ENCODE data around the gene DNMBP.

The DNMBP gene

DNA sequence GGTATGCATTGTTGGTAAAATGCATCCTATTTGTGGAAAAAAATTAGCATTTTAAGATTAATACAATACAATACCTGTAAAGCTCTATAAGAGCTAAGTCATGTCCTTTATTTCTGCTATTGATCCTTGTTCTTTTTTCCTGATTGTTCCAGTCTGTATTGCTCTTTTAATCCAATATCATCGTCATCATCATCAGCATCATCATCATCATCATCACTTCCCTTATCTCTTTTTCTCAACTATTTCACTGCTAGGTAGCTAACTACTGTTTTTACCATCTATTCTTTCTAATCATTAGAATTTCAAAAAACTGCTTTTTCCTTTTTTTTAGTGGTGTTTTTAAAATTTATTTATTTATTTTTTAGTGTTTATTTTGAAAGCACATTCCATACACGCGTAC, 156.1 kb downstream of the DNMBP start:
- Histone ChIP-seq H3K4me2 (no peak overlapping the region), H3K27me3 (ENCODE audit: insufficient read depth, low read depth) (no peaks in the 10 kb centered on the region), H2AFZ (ENCODE audit: low read depth) (no peak overlapping the region), H4K20me1 (ENCODE audit: insufficient read depth) (no peaks in the 10 kb centered on the region), H3K4me3 (IDR thresholded peaks at IDR 0.05; ENCODE audit: insufficient read depth, low read depth, low read length) (no peak overlapping the region), H3K9ac (no peak overlapping the region), H3K4me1 (ENCODE audit: low read depth, poor library complexity, severe bottlenecking) (no peaks in the 10 kb centered on the region), H3K79me2 (ENCODE audit: insufficient read depth, low read depth) (no peaks in the 10 kb centered on the region), H3K27ac (no peak overlapping the region), H3K36me3 (ENCODE audit: insufficient read depth) (no peaks in the 10 kb centered on the region)
- TF ChIP-seq, protein P1, sequence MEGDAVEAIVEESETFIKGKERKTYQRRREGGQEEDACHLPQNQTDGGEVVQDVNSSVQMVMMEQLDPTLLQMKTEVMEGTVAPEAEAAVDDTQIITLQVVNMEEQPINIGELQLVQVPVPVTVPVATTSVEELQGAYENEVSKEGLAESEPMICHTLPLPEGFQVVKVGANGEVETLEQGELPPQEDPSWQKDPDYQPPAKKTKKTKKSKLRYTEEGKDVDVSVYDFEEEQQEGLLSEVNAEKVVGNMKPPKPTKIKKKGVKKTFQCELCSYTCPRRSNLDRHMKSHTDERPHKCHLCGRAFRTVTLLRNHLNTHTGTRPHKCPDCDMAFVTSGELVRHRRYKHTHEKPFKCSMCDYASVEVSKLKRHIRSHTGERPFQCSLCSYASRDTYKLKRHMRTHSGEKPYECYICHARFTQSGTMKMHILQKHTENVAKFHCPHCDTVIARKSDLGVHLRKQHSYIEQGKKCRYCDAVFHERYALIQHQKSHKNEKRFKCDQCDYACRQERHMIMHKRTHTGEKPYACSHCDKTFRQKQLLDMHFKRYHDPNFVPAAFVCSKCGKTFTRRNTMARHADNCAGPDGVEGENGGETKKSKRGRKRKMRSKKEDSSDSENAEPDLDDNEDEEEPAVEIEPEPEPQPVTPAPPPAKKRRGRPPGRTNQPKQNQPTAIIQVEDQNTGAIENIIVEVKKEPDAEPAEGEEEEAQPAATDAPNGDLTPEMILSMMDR (conservative IDR thresholded peaks at IDR 0.05; ENCODE audit: low read depth, low read length) = no peak

DNA sequence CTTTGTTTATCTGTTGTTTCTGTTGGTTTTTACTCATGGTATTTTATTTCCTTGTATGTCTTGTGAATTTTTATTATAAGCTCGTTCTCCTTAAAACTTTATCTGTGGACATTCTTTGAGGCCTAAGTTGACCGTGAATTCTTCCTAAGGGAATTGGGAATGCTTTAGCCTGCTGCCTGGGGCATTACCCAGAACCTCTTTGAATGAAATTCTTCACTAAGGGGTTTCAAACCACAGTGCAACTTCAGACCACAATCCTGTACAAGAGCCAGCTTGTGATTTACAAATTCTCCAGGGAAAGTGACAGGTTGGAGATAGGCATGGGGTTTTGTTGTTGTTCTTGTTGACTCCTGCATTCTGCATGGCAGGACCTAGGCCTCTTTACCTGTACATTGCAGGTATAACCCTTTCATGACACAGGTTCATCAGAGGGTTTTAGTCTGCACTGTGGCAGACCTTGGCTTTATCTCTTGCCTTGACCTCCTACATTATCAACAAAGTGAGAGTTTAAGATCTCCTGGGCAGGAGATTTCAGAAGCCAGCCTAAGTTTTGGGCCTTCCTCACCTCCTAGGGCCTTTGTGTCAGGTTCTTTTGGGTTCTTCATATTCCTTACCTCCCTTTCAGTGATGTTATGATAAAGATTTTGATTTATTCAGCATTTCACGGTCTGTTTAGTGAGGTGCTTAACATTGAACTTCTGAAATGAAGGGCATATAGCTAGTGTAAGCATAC, 157.1 kb downstream of the DNMBP start:
- Histone ChIP-seq H2AFZ (ENCODE audit: low read depth) (no peak overlapping the region), H3K27me3 (ENCODE audit: insufficient read depth, low read depth) (no peaks in the 10 kb centered on the region), H3K36me3 (ENCODE audit: insufficient read depth) (no peaks in the 10 kb centered on the region), H3K4me2 (no peak overlapping the region), H3K4me1 (ENCODE audit: low read depth, poor library complexity, severe bottlenecking) (no peaks in the 10 kb centered on the region), H4K20me1 (ENCODE audit: insufficient read depth) (no peaks in the 10 kb centered on the region), H3K27ac (no peak overlapping the region), H3K4me3 (IDR thresholded peaks at IDR 0.05; ENCODE audit: insufficient read depth, low read depth, low read length) (no peak overlapping the region), H3K9ac (no peak overlapping the region), H3K79me2 (ENCODE audit: insufficient read depth, low read depth) (no peaks in the 10 kb centered on the region)
- TF ChIP-seq, protein P1 (conservative IDR thresholded peaks at IDR 0.05; ENCODE audit: low read depth, low read length) = no peak

- no peak overlapping the region for H3K9ac ChIP-seq
- H4K20me1 ChIP-seq (ENCODE audit: insufficient read depth) = no peaks in the 10 kb centered on the region
- no peaks in the 10 kb centered on the region for H3K36me3 ChIP-seq (ENCODE audit: insufficient read depth)
- H3K4me1 ChIP-seq (ENCODE audit: low read depth, poor library complexity, severe bottlenecking) = no peaks in the 10 kb centered on the region
- no peak overlapping the region for H3K4me3 ChIP-seq (IDR thresholded peaks at IDR 0.05; ENCODE audit: insufficient read depth, low read depth, low read length)
- H3K27ac ChIP-seq = no peak overlapping the region
- no peaks in the 10 kb centered on the region for H3K79me2 ChIP-seq (ENCODE audit: insufficient read depth, low read depth)
- no peak overlapping the region for H2AFZ ChIP-seq (ENCODE audit: low read depth)
- no peaks in the 10 kb centered on the region for H3K27me3 ChIP-seq (ENCODE audit: insufficient read depth, low read depth)
- H3K4me2 ChIP-seq = no peak overlapping the region
- TF ChIP-seq, protein P1 (conservative IDR thresholded peaks at IDR 0.05; ENCODE audit: low read depth, low read length) = no peak
Observed at GRCh38 chr10:99851825-99852224, 157.9 kb downstream of the DNMBP start.

DNA sequence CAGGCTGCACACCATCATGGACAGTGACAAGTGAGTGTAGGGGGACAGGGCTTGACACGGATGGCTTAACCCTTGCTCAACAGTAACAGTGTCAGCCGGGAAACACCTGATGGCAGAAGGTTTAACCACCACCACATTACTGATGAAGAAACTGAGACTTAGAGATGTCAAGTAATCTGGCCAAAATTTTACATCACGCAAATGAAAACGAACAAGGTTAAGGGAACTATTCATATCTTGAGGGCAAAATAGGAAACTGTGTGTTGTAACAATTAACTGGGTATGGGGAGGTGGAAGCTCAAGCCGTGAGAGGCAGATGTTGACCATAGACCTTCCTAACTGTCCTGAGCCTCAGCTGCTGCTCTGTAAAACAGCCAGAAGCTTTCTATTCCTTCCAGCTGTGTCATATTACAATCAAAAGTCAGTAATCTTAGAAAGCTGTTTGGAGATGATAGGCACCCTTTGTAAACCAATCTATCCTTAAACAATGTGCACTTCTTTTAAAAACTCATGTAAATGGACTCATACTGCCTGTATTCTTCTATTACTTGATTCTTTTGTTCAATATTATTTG, 158.9 kb downstream of the DNMBP start:
- Histone ChIP-seq H4K20me1 (ENCODE audit: insufficient read depth) (no peaks in the 10 kb centered on the region), H3K36me3 (ENCODE audit: insufficient read depth) (no peaks in the 10 kb centered on the region), H3K27ac (no peak overlapping the region), H3K9ac (no peak overlapping the region), H3K79me2 (ENCODE audit: insufficient read depth, low read depth) (no peaks in the 10 kb centered on the region), H3K4me3 (IDR thresholded peaks at IDR 0.05; ENCODE audit: insufficient read depth, low read depth, low read length) (no peak overlapping the region), H3K27me3 (ENCODE audit: insufficient read depth, low read depth) (no peaks in the 10 kb centered on the region), H3K4me1 (ENCODE audit: low read depth, poor library complexity, severe bottlenecking) (no peaks in the 10 kb centered on the region), H3K4me2 (no peak overlapping the region), H2AFZ (ENCODE audit: low read depth) (no peak overlapping the region)
- TF ChIP-seq, protein P1 (conservative IDR thresholded peaks at IDR 0.05; ENCODE audit: low read depth, low read length) = no peak
